H1 (cell line): ENCODE data around the gene NSL1. TPM values are rescaled to one million over a fixed set of nuclear protein-coding genes. Genes with fewer than 3 reads are reported as not detected.

ENCODE experiments used
- CTCF ChIA-PET: fragments of 300-600 bp; sonication (Branson Sonifier 250); formaldehyde crosslinking; loops from one replicate; lab custom pipeline; 2021; ENCODE audit not compliant: partially characterized antibody; lab: Charles Lee
- POLR2A ChIA-PET: fragments of 300-600 bp; sonication (Branson Sonifier 250); formaldehyde crosslinking; loops from one replicate; lab custom pipeline; 2021; ENCODE audit warnings: inconsistent platforms; ENCODE audit not compliant: partially characterized antibody; lab: Charles Lee
- DNase-seq, 2 experiments: peaks; one replicate each; pipeline versions ENCODE4 v3.0.0 to v3.0.0-alpha.2; 2010 to 2022; ENCODE audit warnings: low spot score in 2 of 2, low read depth in 1 of 2, mixed read lengths in 1 of 2
- FAIRE-seq: peaks from 2 replicates; lab custom pipeline; 2011; peaks lifted over from hg19 to GRCh38; lab: Jason Lieb, UNC
- H2AFZ ChIP-seq: 2 replicates; pipeline ENCODE4 v1.8.1; 2012; ENCODE audit warnings: low read length, inconsistent platforms
- H2AK5ac ChIP-seq: 2 replicates; pipeline ENCODE4 v1.6.1; 2013; ENCODE audit warnings: low read depth, low read length
- H2BK120ac ChIP-seq: replicated peaks from 2 replicates; pipeline ENCODE3; 2013; ENCODE audit warnings: low read depth, low read length, inconsistent platforms
- H2BK12ac ChIP-seq: 2 replicates; pipeline ENCODE4 v1.6.1; 2013; ENCODE audit warnings: low read depth, low read length
- H2BK15ac ChIP-seq: 2 replicates; pipeline ENCODE4 v1.6.1; 2013; ENCODE audit warnings: low read length
- H2BK20ac ChIP-seq: 2 replicates; pipeline ENCODE4 v1.6.1; 2013; ENCODE audit warnings: low read length
- H2BK5ac ChIP-seq: 2 replicates; pipeline ENCODE4 v1.6.1; 2013; ENCODE audit warnings: low read depth, low read length
- H3K14ac ChIP-seq: 2 replicates; pipeline ENCODE4 v1.6.1; 2013; ENCODE audit warnings: inconsistent platforms; ENCODE audit not compliant: insufficient read length
- H3K18ac ChIP-seq: 2 replicates; pipeline ENCODE4 v1.6.1; 2013; ENCODE audit warnings: low read length; ENCODE audit errors: extremely low read depth
- H3K23ac ChIP-seq: 2 replicates; pipeline ENCODE4 v1.6.1; 2013; ENCODE audit warnings: inconsistent platforms; ENCODE audit not compliant: insufficient read length
- H3K23me2 ChIP-seq: 2 replicates; pipeline ENCODE4 v1.6.1; 2013; ENCODE audit warnings: low read depth, low read length
- H3K27ac ChIP-seq: 2 replicates; pipeline ENCODE4 v1.6.1; 2011; ENCODE audit warnings: low read depth, low read length, inconsistent platforms
- H3K27me3 ChIP-seq, 4 experiments: replicated peaks in 1 of 4; 1 replicate in 1 of 4; 2 replicates in 3 of 4; pipeline versions ENCODE4 v1.6.1 to v1.8.1; 2011 to 2013; ENCODE audit warnings: low read length in 3 of 4, mild to moderate bottlenecking in 3 of 4, inconsistent platforms in 2 of 4, mixed read lengths in 2 of 4, moderate library complexity in 1 of 4; ENCODE audit not compliant: control insufficient read depth in 3 of 4, insufficient read depth in 3 of 4; ENCODE audit errors: extremely low read depth in 1 of 4
- H3K36me3 ChIP-seq, 4 experiments: 2 replicates each; pipeline versions ENCODE4 v1.6.1 to v1.8.1; 2011 to 2013; ENCODE audit warnings: mild to moderate bottlenecking in 4 of 4, low read length in 3 of 4, moderate library complexity in 2 of 4, control low read depth in 1 of 4, inconsistent platforms in 1 of 4; ENCODE audit not compliant: insufficient read depth in 4 of 4, control insufficient read depth in 2 of 4
- H3K4ac ChIP-seq: replicated peaks from 2 replicates; pipeline ENCODE3; 2013; ENCODE audit warnings: low read length, low read depth, mixed read lengths, inconsistent platforms; ENCODE audit not compliant: insufficient read length
- H3K4me1 ChIP-seq, 4 experiments: replicated peaks in 1 of 4; 1 replicate in 1 of 4; 2 replicates in 3 of 4; pipeline versions ENCODE4 v1.6.1 to v1.8.1; 2011 to 2013; ENCODE audit warnings: low read length in 3 of 4, inconsistent platforms in 2 of 4, mixed read lengths in 1 of 4; ENCODE audit not compliant: insufficient read depth in 4 of 4, control insufficient read depth in 3 of 4
- H3K4me2 ChIP-seq, 2 experiments: 2 replicates each; pipeline versions ENCODE4 v1.6.1 to v1.8.1; 2011 to 2013; ENCODE audit warnings: low read depth in 2 of 2, low read length in 2 of 2, control low read depth in 1 of 2, inconsistent platforms in 1 of 2, mild to moderate bottlenecking in 1 of 2; ENCODE audit not compliant: insufficient read depth in 1 of 2
- H3K4me3 ChIP-seq, 4 experiments: fragments of 200-600, 300-600 bp in 1 of 4; sonication (generic), shearing (Covaris generic), sonication (Bioruptor Twin) in 1 of 4; 2 replicates each; pipeline versions ENCODE4 v1.5.1 to v1.8.1; 2011 to 2016; ENCODE audit warnings: low read length in 4 of 4, low read depth in 3 of 4, control low read depth in 2 of 4, inconsistent platforms in 2 of 4, mild to moderate bottlenecking in 2 of 4, mixed read lengths in 1 of 4, moderate library complexity in 1 of 4; ENCODE audit not compliant: insufficient read depth in 2 of 4; ENCODE audit errors: extremely low read depth in 1 of 4
- H3K56ac ChIP-seq: replicated peaks from 2 replicates; pipeline ENCODE3; 2013; ENCODE audit warnings: low read depth, mild to moderate bottlenecking, mixed read lengths, low read length, inconsistent platforms; ENCODE audit not compliant: insufficient read length
- H3K79me1 ChIP-seq: 2 replicates; pipeline ENCODE4 v1.6.1; 2013; ENCODE audit warnings: low read depth, low read length, control low read depth
- H3K79me2 ChIP-seq, 2 experiments: 2 replicates each; pipeline versions ENCODE4 v1.6.1 to v1.8.1; 2012 to 2013; ENCODE audit warnings: low read length in 2 of 2, mild to moderate bottlenecking in 2 of 2, inconsistent platforms in 1 of 2; ENCODE audit not compliant: insufficient read depth in 2 of 2, control insufficient read depth in 1 of 2
- H3K9ac ChIP-seq, 4 experiments: replicated peaks in 1 of 4; 1 replicate in 1 of 4; 2 replicates in 3 of 4; pipeline versions ENCODE4 v1.6.1 to v1.8.1; 2011 to 2013; ENCODE audit warnings: low read depth in 3 of 4, low read length in 3 of 4, control low read depth in 2 of 4, mild to moderate bottlenecking in 2 of 4, moderate library complexity in 2 of 4, inconsistent platforms in 1 of 4; ENCODE audit errors: extremely low read depth in 1 of 4
- H3K9me3 ChIP-seq, 2 experiments: 2 replicates each; pipeline versions ENCODE4 v1.6.1 to v1.8.1; 2012 to 2013; ENCODE audit warnings: mild to moderate bottlenecking in 2 of 2, moderate library complexity in 2 of 2, control low read depth in 1 of 2, inconsistent platforms in 1 of 2, low read depth in 1 of 2, low read length in 1 of 2, mixed read lengths in 1 of 2; ENCODE audit not compliant: insufficient read depth in 2 of 2
- H4K20me1 ChIP-seq, 2 experiments: replicated peaks in 1 of 2; 2 replicates each; pipeline versions ENCODE3 to v1.8.1; 2011 to 2013; ENCODE audit warnings: inconsistent platforms in 2 of 2, low read length in 2 of 2, mild to moderate bottlenecking in 1 of 2; ENCODE audit not compliant: insufficient read depth in 2 of 2, control insufficient read depth in 1 of 2
- H4K5ac ChIP-seq: 2 replicates; pipeline ENCODE4 v1.6.1; 2013; ENCODE audit warnings: low read length, low read depth, mixed read lengths, inconsistent platforms; ENCODE audit not compliant: insufficient read length
- H4K8ac ChIP-seq: 2 replicates; pipeline ENCODE4 v1.8.0; 2013; ENCODE audit warnings: mild to moderate bottlenecking, moderate library complexity, low read length, inconsistent platforms; ENCODE audit not compliant: insufficient read depth; ENCODE audit errors: extremely low read depth
- H4K91ac ChIP-seq: replicated peaks from 2 replicates; pipeline ENCODE3; 2013; ENCODE audit warnings: low read length, mixed read lengths, inconsistent platforms; ENCODE audit not compliant: insufficient read length
- SP1 ChIP-seq: IDR thresholded peaks from 2 replicates; pipeline ENCODE4 v1.6.1; 2011; ENCODE audit warnings: low read depth, low read length
- WGBS, 2 experiments: shearing (Covaris generic) in 1 of 2; methylation state at CpG; one replicate each; pipeline versions ENCODE4 v1.1.6 to v1.1.7; 2013 to 2015; ENCODE audit warnings: low lambda C conversion rate in 2 of 2, mixed read lengths in 2 of 2, inconsistent platforms in 1 of 2, low coverage in 1 of 2, missing lambda C conversion rate in 1 of 2; ENCODE audit not compliant: insufficient replicate concordance in 2 of 2, insufficient coverage in 1 of 2, insufficient read length in 1 of 2; ENCODE audit errors: extremely low coverage in 1 of 2, missing lambda C conversion rate in 1 of 2; 5-methylcytosine and 5-hydroxymethylcytosine counted together
- polyA plus RNA-seq, 7 experiments: library from polyadenylated mRNA; depleted of rRNA in 3 of 7; stranded (reverse) in 5 of 7; unstranded in 2 of 7; fragments of >200 nt in 5 of 7; fragments of 200-250 nt in 2 of 7; gene quantifications; 1 replicate in 5 of 7; 2 replicates in 1 of 7; 4 replicates in 1 of 7; pipeline versions ENCODE4 v1.2.1 to v1.2.3, GENCODE V29; 2011 to 2013; ENCODE audit warnings: missing spikeins in 2 of 7, mixed read lengths in 2 of 7
- total RNA-seq: library from RNA; stranded (reverse); fragmentation: NEBNext Ultra II Directional; extraction: Animal tissue kit (Norgen Biotek cat#: 25700); gene quantifications from 2 replicates; pipeline ENCODE4 v1.2.1, GENCODE V29; 2021

NSL1 gene
- total and polyA plus RNA-seq, 2 of the 8 experiments (the other 6 are each of a cell fraction or from before 2014, with no cell fraction given) = 25.4 to 51.7 TPM

DNA sequence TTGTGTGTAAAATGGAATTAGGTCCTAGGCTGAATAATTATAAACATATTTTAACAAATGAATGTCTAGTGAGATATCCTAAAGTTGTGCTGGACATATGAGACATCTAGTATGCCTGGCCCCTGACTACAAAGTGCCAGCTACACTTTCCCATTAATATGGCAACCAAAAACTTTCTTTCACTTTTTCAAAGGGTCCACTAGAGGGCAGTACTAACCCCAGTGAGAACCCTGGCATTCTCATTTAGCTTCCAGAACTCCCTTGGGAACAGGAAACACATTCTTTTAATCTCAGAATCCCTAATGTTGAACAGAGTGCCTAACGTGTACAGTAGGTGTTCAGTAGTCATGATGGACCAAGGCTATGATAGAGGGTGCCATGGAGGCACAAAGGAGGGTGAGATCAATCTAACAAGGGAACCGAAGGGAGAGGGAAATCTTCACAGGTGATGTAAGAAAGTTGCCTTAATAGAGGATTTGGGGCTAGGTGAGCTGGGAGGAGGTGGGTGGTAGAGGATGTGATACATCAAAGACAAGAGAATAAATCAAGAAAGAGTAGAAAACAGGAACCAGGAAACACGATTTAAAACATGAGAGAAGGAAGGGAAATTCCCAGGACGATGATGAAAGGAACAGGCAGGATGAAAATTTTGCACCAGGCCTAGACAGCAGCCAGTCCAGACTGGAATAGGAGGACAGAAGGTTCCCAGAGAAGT, 41.6 kb downstream of the NSL1 start:
- no peak overlapping the region for H4K91ac ChIP-seq
- H2AK5ac ChIP-seq = peak overlapping the region; percentile 90; the same call in 1 of the 2 replicates
- ChIA-PET POLR2A (interaction anchor here (0.6 to 1.7 kb wide), 4 partner anchors 110 to 160 kb away, joined by 3 to 4 read pairs (median 4); partner anchors contain the start of gene ATF3), CTCF (interaction anchor here (0.6 to 4.8 kb wide), 58 partner anchors 7 to 421 kb away, joined by 3 to 36 read pairs (median 4); partner anchors contain the start of genes ATF3, BATF3 and VASH2)
- H3K79me1 ChIP-seq = peaks cover 2% of the 10 kb centered on the region; the same call in 1 of the 2 replicates
- no peak overlapping the region for H2AFZ ChIP-seq
- peak overlapping the region; percentile 61; the same call in 1 of the 2 replicates for H2BK15ac ChIP-seq
- H3K9ac ChIP-seq = no peak overlapping the region
- H4K8ac ChIP-seq = no peak overlapping the region
- 51% methylated on average over 4 of the region's 4 CpGs; no CpG with 5 or more reads in 1 of the 2 experiments for WGBS, 2 experiments
- no peak overlapping the region for H3K23ac ChIP-seq
- DNase-seq = no peak
- H3K23me2 ChIP-seq = 0 out of 2 replicates have a peak, but pooled peaks cover 3% of the 10 kb centered on the region
- FAIRE-seq = peak; percentile 32
- H2BK20ac ChIP-seq = 0 out of 2 replicates have a peak overlapping the region, but pooled peaks have one; percentile 41
- no peak overlapping the region for H2BK120ac ChIP-seq
- no peak overlapping the region for H4K5ac ChIP-seq
- H3K27ac ChIP-seq = no peak overlapping the region
- H2BK12ac ChIP-seq = 0 out of 2 replicates have a peak overlapping the region, but pooled peaks have one; percentile 21
- no peaks in the 10 kb centered on the region; a peak in 1 of 8 replicates for H3K36me3 ChIP-seq
- no peaks in the 10 kb centered on the region for H3K27me3 ChIP-seq
- H4K20me1 ChIP-seq = peaks cover 0 to 5% of the 10 kb centered on the region in 2 experiments
- peaks cover 0 to 9% of the 10 kb centered on the region in 2 experiments; a peak in 2 of 4 replicates for H3K79me2 ChIP-seq
- H3K4me3 ChIP-seq = no peak overlapping the region
- H3K4me2 ChIP-seq = peak overlapping the region in 1 of 2 experiments; percentile 48; a peak in 2 of 4 replicates
- H3K18ac ChIP-seq = 0 out of 2 replicates have a peak overlapping the region, but pooled peaks have one; percentile 57
- H3K4me1 ChIP-seq = peaks cover 0 to 10% (median 8%) of the 10 kb centered on the region in 4 experiments; a peak in 5 of 7 replicates
- no peak overlapping the region for H3K4ac ChIP-seq
- no peak overlapping the region for H3K56ac ChIP-seq
- H2BK5ac ChIP-seq = peak overlapping the region; percentile 86; the same call in 1 of the 2 replicates
- H3K9me3 ChIP-seq = no peaks in the 10 kb centered on the region
- H3K14ac ChIP-seq = no peak overlapping the region
- no peak for TF ChIP-seq SP1
